ENCODE data around the gene ITGA2. TPM values are rescaled to one million over a fixed set of nuclear protein-coding genes. Genes with fewer than 3 reads are reported as not detected.

Gene ITGA2
- total and polyA plus RNA-seq, 2 experiments from 2014 or later: 2.5 to 10.2 TPM

GRCh38 chr5:52990528-52990925 lies 1.4 kb downstream of the ITGA2 start:
- H3K9me3 ChIP-seq (ENCODE audit: low read depth): no peaks in the 10 kb centered on the region
- H2AFZ ChIP-seq: peak overlapping the region; percentile 85
- H3K27ac ChIP-seq: peak overlapping the region; percentile 62
- H3K9me2 ChIP-seq (replicated peaks; ENCODE audit: insufficient read depth): no peaks in the 10 kb centered on the region
- peak overlapping the region; percentile 89 for H3K4me3 ChIP-seq
- peaks cover 14% of the 10 kb centered on the region for H3K79me2 ChIP-seq
- no peaks in the 10 kb centered on the region for H3K36me3 ChIP-seq (replicated peaks; ENCODE audit: insufficient read depth, low read depth)
- DNase-seq (ENCODE audit: low spot score): no peak
- no peaks in the 10 kb centered on the region for H3K27me3 ChIP-seq
- peak overlapping the region; percentile 85 for H3K4me2 ChIP-seq
- H3K4me1 ChIP-seq (ENCODE audit: insufficient read depth): no peaks in the 10 kb centered on the region
- 61% methylated on average over 4 of the region's 4 CpGs for WGBS (ENCODE audit: low lambda C conversion rate, missing lambda C conversion rate)
- TF ChIP-seq EZH2phosphoT487 (IDR thresholded peaks at IDR 0.05; ENCODE audit: low read depth, severe bottlenecking, unreplicated experiment) (no peak), CTCF (IDR thresholded peaks at IDR 0.05; ENCODE audit: poor library complexity) (no peak), EZH2 (IDR thresholded peaks at IDR 0.05; ENCODE audit: borderline replicate concordance) (no peak)
- H4K20me1 ChIP-seq (ENCODE audit: insufficient read depth, poor library complexity, severe bottlenecking): no peaks in the 10 kb centered on the region

- H2AFZ ChIP-seq: no peak overlapping the region
- peaks cover 14% of the 10 kb centered on the region for H3K79me2 ChIP-seq
- H4K20me1 ChIP-seq (ENCODE audit: insufficient read depth, poor library complexity, severe bottlenecking): no peaks in the 10 kb centered on the region
- no peak overlapping the region for H3K4me3 ChIP-seq
- no peaks in the 10 kb centered on the region for H3K4me1 ChIP-seq (ENCODE audit: insufficient read depth)
- no peaks in the 10 kb centered on the region for H3K36me3 ChIP-seq (replicated peaks; ENCODE audit: insufficient read depth, low read depth)
- H3K9me2 ChIP-seq (replicated peaks; ENCODE audit: insufficient read depth): no peaks in the 10 kb centered on the region
- no peak for DNase-seq (ENCODE audit: low spot score)
- H3K4me2 ChIP-seq: no peak overlapping the region
- no peak overlapping the region for H3K27ac ChIP-seq
- 95% methylated on average over 2 of the region's 2 CpGs for WGBS (ENCODE audit: low lambda C conversion rate, missing lambda C conversion rate)
- H3K9me3 ChIP-seq (ENCODE audit: low read depth): no peaks in the 10 kb centered on the region
- no peak for TF ChIP-seq CTCF (IDR thresholded peaks at IDR 0.05; ENCODE audit: poor library complexity)
- H3K27me3 ChIP-seq: no peaks in the 10 kb centered on the region
Measured at GRCh38 chr5:52993367-52993766, 4.2 kb downstream of the ITGA2 start.

GRCh38 chr5:52994266-52994665 lies 5.1 kb downstream of the ITGA2 start:
- no peak overlapping the region for H3K4me3 ChIP-seq
- H3K9me2 ChIP-seq (replicated peaks; ENCODE audit: insufficient read depth): no peaks in the 10 kb centered on the region
- H3K27ac ChIP-seq: no peak overlapping the region
- no peaks in the 10 kb centered on the region for H3K36me3 ChIP-seq (replicated peaks; ENCODE audit: insufficient read depth, low read depth)
- H3K79me2 ChIP-seq: peaks cover 16% of the 10 kb centered on the region
- H3K4me1 ChIP-seq (ENCODE audit: insufficient read depth): no peaks in the 10 kb centered on the region
- DNase-seq (ENCODE audit: low spot score): no peak
- H2AFZ ChIP-seq: no peak overlapping the region
- H3K27me3 ChIP-seq: no peaks in the 10 kb centered on the region
- H3K9me3 ChIP-seq (ENCODE audit: low read depth): no peaks in the 10 kb centered on the region
- H4K20me1 ChIP-seq (ENCODE audit: insufficient read depth, poor library complexity, severe bottlenecking): no peaks in the 10 kb centered on the region
- H3K4me2 ChIP-seq: no peak overlapping the region
- WGBS (ENCODE audit: low lambda C conversion rate, missing lambda C conversion rate): 92% methylated on average over 1 of the region's 1 CpG
- no peak for TF ChIP-seq EZH2phosphoT487 (IDR thresholded peaks at IDR 0.05; ENCODE audit: low read depth, severe bottlenecking, unreplicated experiment)
- TF ChIP-seq CTCF (IDR thresholded peaks at IDR 0.05; ENCODE audit: poor library complexity): no peak
- no peak for TF ChIP-seq EZH2 (IDR thresholded peaks at IDR 0.05; ENCODE audit: borderline replicate concordance)

GRCh38 chr5:52995095-52995494 lies 5.9 kb downstream of the ITGA2 start:
- Histone ChIP-seq H3K4me2 (no peak overlapping the region), H3K9me2 (replicated peaks; ENCODE audit: insufficient read depth) (no peaks in the 10 kb centered on the region), H3K4me1 (ENCODE audit: insufficient read depth) (no peaks in the 10 kb centered on the region), H3K9me3 (ENCODE audit: low read depth) (no peaks in the 10 kb centered on the region), H4K20me1 (ENCODE audit: insufficient read depth, poor library complexity, severe bottlenecking) (no peaks in the 10 kb centered on the region), H3K79me2 (peaks cover 19% of the 10 kb centered on the region), H3K27me3 (no peaks in the 10 kb centered on the region), H3K36me3 (replicated peaks; ENCODE audit: insufficient read depth, low read depth) (no peaks in the 10 kb centered on the region), H2AFZ (no peak overlapping the region), H3K4me3 (no peak overlapping the region), H3K27ac (no peak overlapping the region)
- DNase-seq (ENCODE audit: low spot score): no peak
- no peak for TF ChIP-seq EZH2phosphoT487 (IDR thresholded peaks at IDR 0.05; ENCODE audit: low read depth, severe bottlenecking, unreplicated experiment)
- no peak for TF ChIP-seq CTCF (IDR thresholded peaks at IDR 0.05; ENCODE audit: poor library complexity)
- TF ChIP-seq EZH2 (IDR thresholded peaks at IDR 0.05; ENCODE audit: borderline replicate concordance): no peak
- WGBS (ENCODE audit: low lambda C conversion rate, missing lambda C conversion rate): 100% methylated on average over 1 of the region's 1 CpG
